SK-N-MC (cell line): Measurements from ENCODE around the gene WDR37.

Source experiments
- EZH2 ChIP-seq: fragments of 200-600 bp; sonication (generic); IDR thresholded peaks from one replicate; pipeline ENCODE4 v1.6.1; 2017; ENCODE audit warnings: antibody characterized with exemption
- POLR2AphosphoS5 ChIP-seq: IDR thresholded peaks from 2 replicates; pipeline ENCODE4 v1.6.1; 2012; ENCODE audit warnings: mild to moderate bottlenecking, low read depth, low read length, borderline replicate concordance

DNA sequence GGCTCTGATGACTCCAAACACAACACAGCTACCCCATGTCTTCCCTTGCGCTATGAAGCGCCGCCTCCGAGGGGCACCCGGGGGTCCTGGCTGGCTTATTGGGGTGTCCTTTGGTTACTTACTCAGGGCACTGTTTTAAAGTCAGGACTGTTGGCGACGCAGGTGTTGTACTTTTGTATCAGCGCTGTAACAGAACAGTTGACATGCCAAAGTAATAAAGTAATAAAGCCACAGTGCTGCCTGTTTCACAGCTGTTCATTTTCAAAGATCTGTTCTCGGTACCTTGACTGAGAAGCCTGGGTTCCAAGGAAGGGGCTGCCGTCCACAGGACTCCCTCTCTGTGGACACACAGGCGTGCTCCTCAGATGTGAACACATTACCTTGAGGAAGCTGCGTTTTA is 64.1 kb downstream of the WDR37 start:
- no peak for TF ChIP-seq POLR2AphosphoS5
- no peak for TF ChIP-seq EZH2
